ENCODE measurements around the gene ARFGEF3.
"Not testable (repeated sequence)": the region's sequence is repeated elsewhere in the genome, so short reads cannot be mapped to it uniquely, and the experiment has no call there.

The ARFGEF3 gene

GRCh38 chr6:138347864-138348263, 186.1 kb downstream of the ARFGEF3 start:
- no peak for DNase-seq (ENCODE audit: low spot score)

GRCh38 chr6:138349891-138350290, 188.2 kb downstream of the ARFGEF3 start:
- no peak for DNase-seq (ENCODE audit: low spot score)

DNA sequence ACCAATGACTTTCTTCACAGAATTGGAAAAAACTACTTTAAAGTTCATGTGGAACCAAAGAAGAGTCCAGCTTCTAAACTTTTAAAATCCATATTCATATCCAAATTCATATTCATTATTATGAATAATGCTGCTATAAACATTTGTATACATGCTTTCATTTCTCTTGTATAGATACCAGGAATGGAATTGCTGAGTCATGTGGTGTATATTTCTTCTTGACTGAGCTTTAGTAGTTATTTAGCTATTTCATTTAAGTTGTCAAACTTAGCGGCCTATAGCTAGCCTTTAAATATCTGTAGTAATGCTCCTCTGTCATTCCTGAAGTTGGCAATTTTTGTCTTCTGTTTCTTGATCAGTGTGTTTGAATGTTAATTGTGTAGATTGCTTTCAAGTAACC, 196.2 kb downstream of the ARFGEF3 start:
- no peak for DNase-seq (ENCODE audit: low spot score)

GRCh38 chr6:138368684-138369083, 206.9 kb downstream of the ARFGEF3 start:
- DNase-seq (ENCODE audit: low spot score) = not testable (repeated sequence)

DNA sequence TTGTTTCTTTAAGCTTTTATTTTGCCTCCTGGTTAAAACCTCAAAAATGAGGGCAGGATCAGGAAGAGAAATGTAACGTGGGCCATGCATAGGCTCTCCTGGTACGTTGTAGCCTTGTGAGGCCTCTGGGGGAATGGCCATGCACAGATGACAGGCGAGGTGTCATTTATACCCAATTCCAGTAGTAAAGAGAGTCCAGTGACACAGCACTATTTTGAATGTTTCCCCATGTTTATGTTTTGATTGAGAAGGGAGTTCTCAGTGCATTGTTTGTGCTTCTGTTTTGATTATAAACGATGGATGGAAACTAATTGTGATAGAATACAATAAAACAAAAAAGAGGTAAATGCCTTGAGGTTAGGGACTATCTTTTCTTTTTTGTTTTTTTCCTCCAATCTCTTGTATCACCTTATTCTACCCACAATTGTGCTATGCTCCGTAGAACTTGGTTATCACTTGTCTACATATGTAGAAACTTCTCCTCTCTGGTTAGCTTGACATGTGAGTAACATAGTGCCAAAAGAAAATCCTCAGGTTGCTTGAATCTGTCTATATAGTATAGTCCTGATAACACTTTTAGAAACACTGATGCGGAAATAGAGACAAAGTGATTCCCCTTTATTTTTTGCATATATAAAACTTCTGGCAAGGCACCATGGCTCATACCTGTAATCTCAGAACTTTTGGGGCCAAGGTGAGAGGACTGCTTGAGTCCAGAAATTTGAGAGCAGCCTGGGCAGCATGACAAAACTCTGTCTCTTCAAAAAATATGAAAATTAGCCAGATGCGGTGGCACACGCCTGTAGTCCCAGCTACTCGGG, 209.1 kb downstream of the ARFGEF3 start:
- no peak for DNase-seq (ENCODE audit: low spot score)

GRCh38 chr6:138371452-138371711, 209.6 kb downstream of the ARFGEF3 start:
- DNase-seq (ENCODE audit: low spot score) = no peak

DNA sequence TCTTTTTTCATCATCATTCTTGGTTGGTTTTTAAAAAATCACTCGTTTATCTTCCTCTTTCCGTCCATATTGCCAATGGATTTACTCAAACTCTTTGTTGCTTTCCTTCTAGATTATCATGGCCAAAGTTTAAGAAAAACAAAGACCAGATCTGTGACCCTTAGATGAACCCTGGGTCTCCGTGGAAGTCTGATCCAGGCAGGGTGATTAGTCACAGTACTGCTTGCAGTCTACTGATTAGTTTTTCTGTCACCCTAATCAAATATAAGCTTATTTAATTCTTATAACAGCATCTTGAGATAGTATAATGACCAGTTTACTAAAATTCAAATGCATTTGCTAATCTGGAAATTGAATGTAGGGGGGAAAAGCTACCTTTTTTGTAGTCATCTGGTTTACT, 210.0 kb downstream of the ARFGEF3 start:
- DNase-seq (ENCODE audit: low spot score) = no peak

DNA sequence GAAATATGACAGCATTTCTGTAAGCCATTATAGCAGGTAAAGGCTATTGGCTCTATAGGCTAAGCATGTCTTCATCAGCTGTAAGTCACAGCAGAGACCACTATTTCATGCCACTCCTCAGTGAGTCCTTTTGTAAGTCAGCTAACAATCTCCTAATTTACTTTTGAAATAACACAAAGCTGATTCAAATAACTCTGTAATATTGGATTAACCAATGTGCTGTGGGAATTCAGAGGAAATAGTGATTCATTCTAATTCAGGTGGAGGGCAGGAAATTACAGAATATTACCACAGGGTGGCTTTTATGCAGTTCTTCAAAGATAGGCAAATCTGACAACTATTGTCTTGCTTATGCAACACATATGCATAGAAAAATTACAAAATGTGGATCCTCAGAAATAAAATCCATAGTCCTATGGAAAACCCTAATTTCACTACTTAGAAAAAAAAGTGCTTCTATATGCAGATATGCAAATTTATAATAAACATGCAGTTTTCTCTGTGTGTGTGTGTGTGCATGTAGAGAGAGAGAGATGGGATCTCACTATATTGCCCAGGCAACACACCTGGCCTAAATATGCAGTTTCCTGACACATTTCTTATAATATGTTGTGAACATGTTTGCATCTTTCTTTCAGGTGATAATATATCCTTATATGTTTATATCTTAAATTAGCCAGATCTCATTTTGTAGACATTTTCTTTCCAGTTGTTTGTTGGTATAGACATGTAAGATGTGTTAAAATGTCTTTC, 211.1 kb downstream of the ARFGEF3 start:
- DNase-seq (ENCODE audit: low spot score) = peak; percentile 15

GRCh38 chr6:138374230-138374629, 212.5 kb downstream of the ARFGEF3 start:
- DNase-seq (ENCODE audit: low spot score) = no peak

- no peak for DNase-seq (ENCODE audit: low spot score)
Observed at GRCh38 chr6:138374815-138375214, 213.1 kb downstream of the ARFGEF3 start.

DNA sequence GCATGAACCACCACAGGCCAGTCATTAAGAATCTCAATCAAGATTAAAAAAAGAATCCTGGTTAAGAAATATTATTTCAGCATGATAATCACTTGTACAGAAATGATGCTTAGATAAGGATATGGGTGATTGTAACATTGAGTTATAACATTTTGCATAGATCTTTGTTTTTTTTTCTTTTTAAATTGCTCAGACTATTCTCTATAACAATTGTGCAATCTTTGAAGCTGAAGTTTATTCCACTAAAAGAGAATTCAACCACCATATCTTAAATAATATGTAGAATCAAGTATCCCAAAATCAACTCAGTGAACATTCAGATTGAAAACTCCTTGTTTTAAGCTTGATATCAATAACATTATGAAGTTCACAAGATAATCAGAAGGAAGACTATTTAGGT, 215.3 kb downstream of the ARFGEF3 start:
- no peak for DNase-seq (ENCODE audit: low spot score)

- no peak for DNase-seq (ENCODE audit: low spot score)
Observed at GRCh38 chr6:138377844-138378243, 216.1 kb downstream of the ARFGEF3 start, which contains the start of gene SMIM28. Gene SMIM28 (plus strand): TSS chr6:138377905. CDS start chr6:138378073, 168 bp downstream.

GRCh38 chr6:138378463-138378862, 216.7 kb downstream of the ARFGEF3 start:
- DNase-seq (ENCODE audit: low spot score) = no peak

DNA sequence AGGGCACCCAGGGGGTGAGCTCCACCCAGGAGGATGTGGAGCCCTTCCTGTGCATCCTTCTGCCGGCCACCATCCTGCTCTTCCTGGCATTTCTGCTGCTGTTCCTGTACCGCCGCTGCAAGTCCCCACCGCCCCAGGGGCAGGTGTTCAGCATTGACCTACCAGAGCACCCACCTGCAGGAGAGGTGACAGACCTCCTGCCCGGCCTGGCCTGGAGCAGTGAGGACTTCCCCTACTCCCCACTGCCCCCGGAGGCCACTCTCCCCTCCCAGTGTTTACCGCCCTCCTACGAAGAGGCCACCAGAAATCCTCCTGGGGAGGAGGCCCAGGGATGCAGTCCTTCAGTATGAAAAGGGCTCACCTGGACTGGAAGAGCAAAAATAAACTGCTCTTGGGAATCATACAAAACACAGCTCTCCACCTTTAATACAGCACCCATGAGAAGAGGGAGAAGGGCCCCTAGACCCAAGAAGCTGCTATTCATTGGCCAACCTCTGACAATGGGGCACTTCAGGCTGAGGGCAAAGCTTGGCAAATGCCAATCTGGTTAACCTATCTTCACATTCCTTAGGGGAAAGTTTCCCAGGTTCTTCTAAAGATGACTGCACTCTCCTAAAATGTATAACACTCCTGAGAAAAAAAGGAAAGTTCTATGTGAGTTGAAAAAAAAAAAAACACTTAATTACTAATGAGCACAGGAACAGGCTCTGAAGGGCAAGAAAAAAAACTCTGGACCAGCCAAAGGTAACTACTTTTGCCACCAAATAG, 220.9 kb downstream of the ARFGEF3 start:
- no peak for DNase-seq (ENCODE audit: low spot score)

DNA sequence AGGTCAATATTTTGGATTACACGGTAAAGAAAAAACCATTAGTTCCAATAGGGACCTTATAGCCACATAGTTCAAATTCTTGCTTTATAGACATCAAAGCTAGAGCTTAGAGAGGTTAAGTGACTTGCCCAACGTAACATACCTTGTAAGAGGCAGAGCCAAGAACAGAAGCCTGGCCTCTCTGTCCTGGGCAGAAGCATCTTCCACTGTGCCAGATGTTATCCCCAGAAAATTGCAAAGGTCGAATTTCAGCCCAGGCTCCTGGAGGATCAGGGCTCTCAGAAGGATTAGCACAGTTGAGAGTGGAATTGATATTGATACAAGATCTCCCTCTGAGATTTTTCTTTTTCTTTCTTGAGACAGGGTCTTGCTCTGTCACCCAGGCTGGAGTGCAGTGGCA, 222.0 kb downstream of the ARFGEF3 start:
- no peak for DNase-seq (ENCODE audit: low spot score)

DNA sequence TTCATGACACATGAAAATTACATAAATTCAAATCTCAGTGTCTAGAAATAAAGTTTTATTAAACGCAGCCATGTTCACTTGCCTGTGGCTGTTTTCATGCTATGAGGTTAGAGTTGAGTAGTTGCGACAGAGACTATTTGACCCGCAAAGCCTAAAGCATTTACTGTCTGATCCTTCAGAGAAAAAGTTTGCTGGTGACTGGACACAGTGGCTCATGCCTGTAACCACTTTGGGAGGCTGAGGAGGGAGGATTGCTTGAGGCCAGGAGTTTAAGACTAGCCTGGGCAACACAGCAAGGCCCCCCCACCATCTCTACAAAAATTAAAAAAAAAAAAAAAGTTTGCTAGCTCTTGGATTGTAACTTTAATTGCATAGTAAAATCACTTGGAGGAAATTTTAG, 225.2 kb downstream of the ARFGEF3 start:
- no peak for DNase-seq (ENCODE audit: low spot score)

- DNase-seq (ENCODE audit: low spot score) = no peak
Observed at GRCh38 chr6:138387577-138388368, 226.0 kb downstream of the ARFGEF3 start.

DNA sequence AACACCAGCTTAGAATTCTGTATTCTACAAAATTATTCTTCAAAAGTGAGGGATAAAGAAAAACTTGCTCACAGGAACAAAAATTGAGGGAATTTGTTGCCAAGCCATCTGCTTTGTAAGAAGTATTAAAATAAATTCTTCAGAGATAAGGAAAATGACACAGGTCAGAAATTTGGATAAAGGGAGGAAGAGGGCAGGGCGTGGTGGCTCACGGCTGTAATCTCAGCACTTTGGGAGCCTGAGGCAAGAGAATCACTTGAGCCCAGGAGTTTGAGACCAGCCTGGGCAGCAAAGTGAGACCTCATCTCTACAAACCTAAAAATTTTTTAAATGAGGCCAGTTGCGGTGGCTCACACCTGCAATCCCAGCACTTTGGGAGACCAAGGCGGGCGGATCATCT, 227.8 kb downstream of the ARFGEF3 start:
- no peak for DNase-seq (ENCODE audit: low spot score)

Data from NAMALWA (cell line).